HepG2 (cell line): ENCODE data around the gene BBC3. TPM values are rescaled to one million over a fixed set of nuclear protein-coding genes. Genes with fewer than 3 reads are reported as not detected.
A peak's percentile ranks its signal among the peaks of the same experiment; 100 is the strongest.

Experiments used
- CBX1 ChIP-seq: IDR thresholded peaks from one replicate; pipeline ENCODE4 v1.6.1; 2016; ENCODE audit warnings: antibody characterized with exemption, low read depth
- FOXO4 ChIP-seq: sonication (generic); formaldehyde crosslinking; conservative IDR thresholded peaks from 2 replicates; pipeline ENCODE4 v1.8.1; 2023; ENCODE audit warnings: missing genetic modification reagents
- GRHL1 ChIP-seq: sonication (generic); formaldehyde crosslinking; conservative IDR thresholded peaks from 2 replicates; pipeline ENCODE4 v1.8.0; 2022; ENCODE audit warnings: missing genetic modification reagents
- NONO ChIP-seq, 2 experiments: fragments of 450-650 bp in 1 of 2; sonication (generic) in 1 of 2; formaldehyde crosslinking in 1 of 2; IDR thresholded peaks in 1 of 2; conservative IDR thresholded peaks in 1 of 2; 2 replicates each; pipeline versions ENCODE4 v1.6.1 to v1.8.0; 2017 to 2022; ENCODE audit warnings: mild to moderate bottlenecking in 1 of 2, missing genetic modification reagents in 1 of 2, moderate library complexity in 1 of 2
- NR2C2 ChIP-seq: sonication (generic); formaldehyde crosslinking; IDR thresholded peaks from 2 replicates; pipeline ENCODE4 v1.4.0; 2020; ENCODE audit warnings: missing genetic modification reagents, mild to moderate bottlenecking, moderate library complexity, borderline replicate concordance
- RARA ChIP-seq: IDR thresholded peaks from 2 replicates; pipeline ENCODE4 v1.6.1; 2016; ENCODE audit warnings: missing genetic modification reagents, missing compliant biosample characterization
- RBM22 ChIP-seq: fragments of 200-400 bp; formaldehyde crosslinking; optimal IDR thresholded peaks from 2 replicates; pipeline ENCODE3; 2017; ENCODE audit warnings: mild to moderate bottlenecking, low read length, moderate library complexity
- STAT5B ChIP-seq: sonication (generic); formaldehyde crosslinking; IDR thresholded peaks from 2 replicates; pipeline ENCODE4 v1.4.0; 2020; ENCODE audit warnings: missing genetic modification reagents
- STAT6 ChIP-seq: sonication (generic); formaldehyde crosslinking; IDR thresholded peaks from 2 replicates; pipeline ENCODE4 v1.4.0; 2020; ENCODE audit warnings: missing genetic modification reagents, mild to moderate bottlenecking, borderline replicate concordance
- ZGPAT ChIP-seq: IDR thresholded peaks from 2 replicates; pipeline ENCODE4 v1.6.1; 2016; ENCODE audit warnings: mild to moderate bottlenecking
- ZNF260 ChIP-seq: sonication (generic); formaldehyde crosslinking; IDR thresholded peaks from 2 replicates; pipeline ENCODE4 v1.4.0; 2020; ENCODE audit warnings: missing genetic modification reagents, low read depth, mild to moderate bottlenecking, borderline replicate concordance
- ZNF432 ChIP-seq: sonication (generic); formaldehyde crosslinking; IDR thresholded peaks from 2 replicates; pipeline ENCODE4 v1.5.0; 2020; ENCODE audit warnings: missing genetic modification reagents, mild to moderate bottlenecking, borderline replicate concordance
- ZNF597 ChIP-seq: sonication (generic); formaldehyde crosslinking; IDR thresholded peaks from 2 replicates; pipeline ENCODE4 v1.5.0; 2020; ENCODE audit warnings: missing genetic modification reagents
- ZNF713 ChIP-seq: sonication (generic); formaldehyde crosslinking; IDR thresholded peaks from 2 replicates; pipeline ENCODE4 v1.4.0; 2020; ENCODE audit warnings: mild to moderate bottlenecking, missing genetic modification reagents
- ZNF883 ChIP-seq: sonication (generic); formaldehyde crosslinking; IDR thresholded peaks from 2 replicates; pipeline ENCODE4 v1.5.1; 2020; ENCODE audit warnings: mild to moderate bottlenecking, missing genetic modification reagents; ENCODE audit errors: not compliant biosample characterization
- polyA plus RNA-seq, 8 experiments: library from polyadenylated mRNA; depleted of rRNA in 3 of 8; stranded (reverse) in 7 of 8; unstranded in 1 of 8; fragments of >200 nt; fragmentation: Illumina TruSeq in 4 of 8; extraction: Trizol in 4 of 8; gene quantifications; 2 replicates each; pipeline versions ENCODE4 v1.2.1 to v1.2.3, GENCODE V29; 2011 to 2016; ENCODE audit warnings: low read depth in 4 of 8, missing spikeins in 1 of 8, mixed read lengths in 1 of 8; ENCODE audit not compliant: insufficient read depth in 1 of 8
- total RNA-seq, 5 experiments: library from RNA; depleted of rRNA; stranded (reverse); fragments of >200 nt; fragmentation: Illumina TruSeq; extraction: Trizol; gene quantifications; 2 replicates each; pipeline ENCODE4 v1.2.3, GENCODE V29; 2016; ENCODE audit warnings: low read depth in 1 of 5
- TF ChIP-seq, protein P1 (sequence below): fragments of 450-650 bp; IDR thresholded peaks from 2 replicates; pipeline ENCODE4 v1.6.1; 2017; ENCODE audit warnings: mild to moderate bottlenecking

The BBC3 gene
- total and polyA plus RNA-seq, 2 of the 13 experiments (the other 11 are each of a cell fraction or from before 2014, with no cell fraction given), result 6.1 to 8.8 TPM

GRCh38 chr19:47231215-47232054 is 436 bp upstream of the BBC3 start (continued):
- TF ChIP-seq GRHL1 (CRISPR knock-in tag) (no peak), ZNF597 (CRISPR knock-in tag) (no peak), NR2C2 (CRISPR knock-in tag) (no peak), CBX1 (peak; percentile 9), RBM22 (no peak), ZNF432 (CRISPR knock-in tag) (no peak), FOXO4 (CRISPR knock-in tag) (no peak), ZNF883 (CRISPR knock-in tag) (peak; percentile 66), STAT6 (CRISPR knock-in tag) (no peak), ZNF713 (CRISPR knock-in tag) (0 out of 2 replicates have a peak, but pooled peaks have one; percentile 12), ZGPAT (no peak), ZNF260 (CRISPR knock-in tag) (no peak), NONO (IDR thresholded peaks at IDR 0.05) (no peak), NONO (CRISPR knock-in tag; conservative IDR thresholded peaks at IDR 0.05) (peak; percentile 90), RARA (CRISPR knock-in tag) (no peak), STAT5B (no peak)
- TF ChIP-seq, protein P1, sequence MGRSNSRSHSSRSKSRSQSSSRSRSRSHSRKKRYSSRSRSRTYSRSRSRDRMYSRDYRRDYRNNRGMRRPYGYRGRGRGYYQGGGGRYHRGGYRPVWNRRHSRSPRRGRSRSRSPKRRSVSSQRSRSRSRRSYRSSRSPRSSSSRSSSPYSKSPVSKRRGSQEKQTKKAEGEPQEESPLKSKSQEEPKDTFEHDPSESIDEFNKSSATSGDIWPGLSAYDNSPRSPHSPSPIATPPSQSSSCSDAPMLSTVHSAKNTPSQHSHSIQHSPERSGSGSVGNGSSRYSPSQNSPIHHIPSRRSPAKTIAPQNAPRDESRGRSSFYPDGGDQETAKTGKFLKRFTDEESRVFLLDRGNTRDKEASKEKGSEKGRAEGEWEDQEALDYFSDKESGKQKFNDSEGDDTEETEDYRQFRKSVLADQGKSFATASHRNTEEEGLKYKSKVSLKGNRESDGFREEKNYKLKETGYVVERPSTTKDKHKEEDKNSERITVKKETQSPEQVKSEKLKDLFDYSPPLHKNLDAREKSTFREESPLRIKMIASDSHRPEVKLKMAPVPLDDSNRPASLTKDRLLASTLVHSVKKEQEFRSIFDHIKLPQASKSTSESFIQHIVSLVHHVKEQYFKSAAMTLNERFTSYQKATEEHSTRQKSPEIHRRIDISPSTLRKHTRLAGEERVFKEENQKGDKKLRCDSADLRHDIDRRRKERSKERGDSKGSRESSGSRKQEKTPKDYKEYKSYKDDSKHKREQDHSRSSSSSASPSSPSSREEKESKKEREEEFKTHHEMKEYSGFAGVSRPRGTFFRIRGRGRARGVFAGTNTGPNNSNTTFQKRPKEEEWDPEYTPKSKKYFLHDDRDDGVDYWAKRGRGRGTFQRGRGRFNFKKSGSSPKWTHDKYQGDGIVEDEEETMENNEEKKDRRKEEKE, result no peak
